Loucy (cell line): ENCODE data around the gene EIF3L.

ENCODE experiments used
- EZH2phosphoT487 ChIP-seq: fragments of 200-600 bp; IDR thresholded peaks from 2 replicates; pipeline ENCODE4 v1.6.1; 2018; ENCODE audit warnings: antibody characterized with exemption, mild to moderate bottlenecking, moderate library complexity, borderline replicate concordance
- TF ChIP-seq, protein P1 (sequence below): fragments of 200-600 bp; sonication (generic); conservative IDR thresholded peaks from 2 replicates; pipeline ENCODE4 v1.5.1; 2014; ENCODE audit warnings: mild to moderate bottlenecking, antibody characterized with exemption, low read length

DNA sequence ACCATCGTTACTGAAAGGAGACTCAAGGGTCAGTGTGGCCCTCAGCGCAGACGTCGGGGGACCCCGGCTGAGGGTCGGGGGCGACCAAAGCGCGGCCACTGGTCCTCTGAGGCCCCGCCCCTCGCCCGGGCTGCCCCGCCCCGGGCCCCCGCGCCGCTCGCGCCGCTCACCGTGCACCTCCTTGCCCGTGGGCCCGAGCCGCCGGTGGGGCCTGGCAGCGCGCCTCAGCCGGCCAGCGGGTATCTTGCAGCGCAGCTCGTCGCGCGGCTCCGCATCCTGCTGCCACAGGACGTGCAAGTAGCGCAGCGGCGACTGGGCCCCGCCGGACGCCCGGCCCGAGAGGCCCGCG is 5.5 kb upstream of the EIF3L start:
- TF ChIP-seq, protein P1, sequence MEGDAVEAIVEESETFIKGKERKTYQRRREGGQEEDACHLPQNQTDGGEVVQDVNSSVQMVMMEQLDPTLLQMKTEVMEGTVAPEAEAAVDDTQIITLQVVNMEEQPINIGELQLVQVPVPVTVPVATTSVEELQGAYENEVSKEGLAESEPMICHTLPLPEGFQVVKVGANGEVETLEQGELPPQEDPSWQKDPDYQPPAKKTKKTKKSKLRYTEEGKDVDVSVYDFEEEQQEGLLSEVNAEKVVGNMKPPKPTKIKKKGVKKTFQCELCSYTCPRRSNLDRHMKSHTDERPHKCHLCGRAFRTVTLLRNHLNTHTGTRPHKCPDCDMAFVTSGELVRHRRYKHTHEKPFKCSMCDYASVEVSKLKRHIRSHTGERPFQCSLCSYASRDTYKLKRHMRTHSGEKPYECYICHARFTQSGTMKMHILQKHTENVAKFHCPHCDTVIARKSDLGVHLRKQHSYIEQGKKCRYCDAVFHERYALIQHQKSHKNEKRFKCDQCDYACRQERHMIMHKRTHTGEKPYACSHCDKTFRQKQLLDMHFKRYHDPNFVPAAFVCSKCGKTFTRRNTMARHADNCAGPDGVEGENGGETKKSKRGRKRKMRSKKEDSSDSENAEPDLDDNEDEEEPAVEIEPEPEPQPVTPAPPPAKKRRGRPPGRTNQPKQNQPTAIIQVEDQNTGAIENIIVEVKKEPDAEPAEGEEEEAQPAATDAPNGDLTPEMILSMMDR: no peak
- TF ChIP-seq EZH2phosphoT487: no peak
